Measurements from ENCODE around the gene ANO10. TPM values are rescaled to one million over a fixed set of nuclear protein-coding genes. Genes with fewer than 3 reads are reported as not detected.

ANO10 gene
- total and polyA plus RNA-seq, 8 donors: 3.6 to 202 (median 12.5) TPM

DNA sequence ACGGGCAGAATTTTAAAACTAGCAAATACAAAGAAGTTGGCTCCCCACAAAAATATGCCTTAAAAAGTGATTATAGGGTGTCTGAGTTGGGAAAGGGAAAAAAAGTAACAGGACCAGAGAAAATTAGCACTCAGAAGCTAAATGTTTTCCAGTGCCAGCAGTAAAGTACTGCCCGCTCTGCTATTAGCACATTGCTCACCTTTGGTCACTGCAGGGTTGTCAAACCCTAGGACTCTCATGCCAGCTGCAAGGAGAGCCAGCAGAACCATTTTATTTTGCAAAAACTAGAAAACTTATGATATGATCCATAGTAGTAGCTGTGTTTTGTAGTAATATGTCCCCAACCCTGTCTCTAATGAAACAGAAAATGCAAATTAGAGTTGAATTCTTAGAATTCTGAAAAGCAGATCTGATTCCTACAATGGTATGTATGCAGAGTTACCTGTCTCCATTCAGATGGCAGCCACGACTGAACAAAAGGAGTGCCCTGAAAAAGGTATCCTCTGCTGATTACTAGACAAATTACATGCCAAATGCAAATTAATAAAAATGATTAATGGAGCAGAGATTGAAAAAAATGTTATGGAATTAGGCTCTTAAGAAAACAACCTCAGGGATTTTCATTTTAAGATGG is 185.2 kb downstream of the ANO10 start:
- no peaks in the 10 kb centered on the region for H3K4me1 ChIP-seq
- no peak overlapping the region for H3K27ac ChIP-seq
- H3K27me3 ChIP-seq: no peaks in the 10 kb centered on the region
- no peak for DNase-seq
- H3K9me3 ChIP-seq: peaks cover 0 to 6% (median 0%) of the 10 kb centered on the region in 4 donors
- H3K36me3 ChIP-seq: peaks cover 0 to 5% (median 2%) of the 10 kb centered on the region in 4 donors
- intact Hi-C loops (cut with DNase I; ENCODE audit: low total_unique reads): no loop called here
- 85 to 93% (median 86%) methylated on average over 3 of the region's 3 CpGs for WGBS, 5 donors
- TF ChIP-seq POLR2A (IDR thresholded peaks at IDR 0.05): no peak
- no peak for TF ChIP-seq CTCF (IDR thresholded peaks at IDR 0.05)
- TF ChIP-seq EP300 (IDR thresholded peaks at IDR 0.05): no peak
- TF ChIP-seq POLR2AphosphoS5 (IDR thresholded peaks at IDR 0.05): no peak
- no peak overlapping the region for H3K4me3 ChIP-seq

DNA sequence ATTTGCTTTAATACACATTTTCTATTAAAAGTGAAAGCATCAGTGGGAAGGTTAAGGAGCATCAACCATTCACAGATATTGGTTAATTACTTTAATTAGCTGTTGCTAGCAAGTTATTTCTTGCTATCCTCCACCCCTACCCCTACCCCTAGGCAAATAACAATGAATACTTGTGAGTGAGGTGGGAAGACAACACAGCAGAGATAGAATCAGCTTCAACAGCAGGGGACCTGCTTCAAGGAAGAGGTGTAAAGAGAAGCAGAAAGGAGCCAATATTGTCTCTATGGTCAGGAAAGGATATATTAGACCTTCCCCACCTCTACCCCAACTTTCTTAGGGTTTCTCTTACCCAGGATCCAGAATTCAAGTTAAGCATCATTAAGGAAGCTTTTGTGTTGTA is 186.1 kb downstream of the ANO10 start:
- intact Hi-C loops (cut with DNase I; ENCODE audit: low total_unique reads): no loop called here
- DNase-seq: no peak
- Histone ChIP-seq H3K36me3 (peaks cover 0 to 10% (median 6%) of the 10 kb centered on the region in 4 donors), H3K4me1 (no peaks in the 10 kb centered on the region), H3K9me3 (peaks cover 0 to 6% (median 0%) of the 10 kb centered on the region in 4 donors), H3K27ac (no peak overlapping the region), H3K4me3 (no peak overlapping the region), H3K27me3 (no peaks in the 10 kb centered on the region)
- TF ChIP-seq CTCF (IDR thresholded peaks at IDR 0.05) (no peak), EP300 (IDR thresholded peaks at IDR 0.05) (no peak), POLR2AphosphoS5 (IDR thresholded peaks at IDR 0.05) (no peak), POLR2A (IDR thresholded peaks at IDR 0.05) (no peak)

DNA sequence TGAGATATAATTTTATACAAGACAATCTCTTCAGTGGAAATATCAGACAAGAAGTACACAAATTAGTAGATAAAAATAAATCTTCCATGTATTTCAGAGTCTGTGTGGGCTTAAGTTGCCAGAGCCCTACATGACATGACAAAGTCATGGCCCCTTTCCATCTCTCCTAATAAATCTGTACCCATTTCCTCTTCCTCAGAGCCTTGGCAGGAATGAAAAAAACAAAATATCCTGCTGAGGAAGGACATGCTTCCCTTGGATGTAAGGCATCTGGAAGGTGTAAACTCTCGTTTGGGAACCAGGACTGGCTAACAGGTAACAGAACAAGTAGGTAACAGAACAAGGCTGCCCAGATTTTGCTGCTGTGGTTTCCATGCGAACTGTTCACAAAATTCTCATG is 187.4 kb downstream of the ANO10 start:
- Histone ChIP-seq H3K4me3 (no peak overlapping the region), H3K27ac (no peak overlapping the region), H3K36me3 (peaks cover 0 to 10% (median 6%) of the 10 kb centered on the region in 4 donors), H3K4me1 (no peaks in the 10 kb centered on the region), H3K9me3 (no peaks in the 10 kb centered on the region), H3K27me3 (no peaks in the 10 kb centered on the region)
- whole genome bisulfite sequencing, 5 donors: 79 to 89% (median 84%) methylated on average over 2 of the region's 2 CpGs
- no peak for TF ChIP-seq POLR2AphosphoS5 (IDR thresholded peaks at IDR 0.05)
- no peak for TF ChIP-seq EP300 (IDR thresholded peaks at IDR 0.05)
- no peak for DNase-seq
- intact Hi-C loops (cut with DNase I; ENCODE audit: low total_unique reads): no loop called here

DNA sequence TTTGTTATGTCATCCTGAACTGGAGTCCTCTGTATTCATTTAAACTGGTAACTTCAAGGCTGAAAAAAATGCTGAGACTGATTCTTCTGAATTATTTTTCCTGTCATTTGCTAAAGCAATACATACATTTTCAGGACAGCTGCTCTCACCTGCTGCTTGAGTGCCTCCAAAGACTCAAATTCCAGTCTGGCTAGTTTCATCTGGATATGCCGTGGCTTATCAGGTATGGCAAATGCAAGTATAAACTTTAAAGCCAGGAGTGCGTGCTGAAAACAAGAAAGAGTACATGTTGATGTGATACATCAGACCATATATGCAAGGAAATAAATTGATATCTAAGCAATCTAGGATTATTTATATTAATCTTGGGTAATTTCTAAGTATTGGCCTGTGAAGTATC is 189.3 kb downstream of the ANO10 start:
- TF ChIP-seq CTCF (IDR thresholded peaks at IDR 0.05) (no peak), EP300 (IDR thresholded peaks at IDR 0.05) (no peak), POLR2AphosphoS5 (IDR thresholded peaks at IDR 0.05) (no peak), POLR2A (IDR thresholded peaks at IDR 0.05) (no peak)
- Histone ChIP-seq H3K4me1 (no peaks in the 10 kb centered on the region), H3K9me3 (no peaks in the 10 kb centered on the region), H3K36me3 (peaks cover 0 to 10% (median 6%) of the 10 kb centered on the region in 4 donors), H3K27ac (no peak overlapping the region), H3K27me3 (no peaks in the 10 kb centered on the region), H3K4me3 (no peak overlapping the region)
- intact Hi-C loops (cut with DNase I; ENCODE audit: low total_unique reads): no loop called here
- peak in 1 of 2 donors; percentile 14 for DNase-seq
- 50 to 82% (median 73%) methylated on average over 2 of the region's 2 CpGs for WGBS, 5 donors

- WGBS, 5 donors: 33 to 81% (median 65%) methylated on average over 1 of the region's 1 CpG
- no peak for DNase-seq
- Histone ChIP-seq H3K4me3 (no peak overlapping the region), H3K36me3 (peaks cover 0 to 3% (median 2%) of the 10 kb centered on the region in 4 donors), H3K4me1 (peaks cover 0 to 19% (median 12%) of the 10 kb centered on the region in 4 donors), H3K9me3 (peaks cover 0 to 12% (median 4%) of the 10 kb centered on the region in 4 donors), H3K27me3 (no peaks in the 10 kb centered on the region), H3K27ac (peak overlapping the region in 2 of 5 donors; percentile 17 to 66)
- TF ChIP-seq EP300 (IDR thresholded peaks at IDR 0.05): no peak
- TF ChIP-seq POLR2AphosphoS5 (IDR thresholded peaks at IDR 0.05): no peak
- no peak for TF ChIP-seq POLR2A (IDR thresholded peaks at IDR 0.05)
- TF ChIP-seq CTCF (IDR thresholded peaks at IDR 0.05): no peak
- intact Hi-C loops (cut with DNase I; ENCODE audit: low total_unique reads): no loop called here
Observed at GRCh38 chr3:43426388-43426787, 195.4 kb downstream of the ANO10 start.

Measured in stomach (tissue), 9 donors.